HCT116 (cell line): ENCODE measurements around the gene SERINC4. TPM values are rescaled to one million over a fixed set of nuclear protein-coding genes. Genes with fewer than 3 reads are reported as not detected.

Experiments used
- ATAC-seq: fragments of 200-7000 bp; cut with Tn5 transposase; 2 replicates; pipeline ENCODE4 v1.9.1; 2020; ENCODE audit warnings: mild to moderate bottlenecking, moderate library complexity
- BruUV-seq: library from RNA; stranded (reverse); fragments of 400-500 nt; replicated peaks from 2 replicates; lab custom pipeline; 2021; lab: Mats Ljungman, UMichigan
- CTCF ChIA-PET: fragments of 300-600 bp; sonication (Branson Sonifier 250); formaldehyde crosslinking; loops from one replicate; lab custom pipeline; 2021; ENCODE audit warnings: antibody characterized with exemption; lab: Charles Lee
- POLR2A ChIA-PET: fragments of 300-600, 350-600 bp; sonication (Branson Sonifier 250); formaldehyde crosslinking; loops from one replicate; lab custom pipeline; 2021; ENCODE audit warnings: antibody characterized with exemption; lab: Charles Lee
- RAD21 ChIA-PET, 2 experiments: fragments of 300-600 bp; sonication (Branson Sonifier 250); formaldehyde crosslinking; loops; one replicate each; lab custom pipeline; 2023; ENCODE audit warnings: low total read pairs in 2 of 2; ENCODE audit not compliant: uncharacterized antibody in 2 of 2, unreplicated experiment in 2 of 2, low non-redundant PET in 1 of 2; lab: Charles Lee
- DNase-seq: peaks from one replicate; pipeline ENCODE4 v3.0.0-alpha.2; 2010; ENCODE audit warnings: low read depth, low spot score
- H2AFZ ChIP-seq: fragments of 200-600 bp; shearing (Covaris generic), sonication (generic); 2 replicates; pipeline ENCODE4 v1.6.1; 2017; ENCODE audit warnings: low read depth, mixed run types, mixed read lengths, antibody characterized with exemption, low read length; ENCODE audit not compliant: poor library complexity, severe bottlenecking
- H3K27ac ChIP-seq: 2 replicates; pipeline ENCODE4 v1.5.1; 2012; ENCODE audit warnings: low read depth, low read length
- H3K27me3 ChIP-seq: fragments of 200-600 bp; sonication (generic); 2 replicates; pipeline ENCODE4 v1.6.1; 2016; ENCODE audit warnings: mixed run types, low read length, mixed read lengths; ENCODE audit not compliant: insufficient read depth
- H3K36me3 ChIP-seq, 2 experiments: fragments of 200-500 bp in 1 of 2; fragments of 200-600 bp in 1 of 2; sonication (Bioruptor generic) in 1 of 2; sonication (generic) in 1 of 2; 2 replicates each; pipeline versions ENCODE4 v1.5.1 to v1.6.1; 2014 to 2016; ENCODE audit warnings: low read length in 2 of 2, inconsistent platforms in 1 of 2, mixed read lengths in 1 of 2, mixed run types in 1 of 2; ENCODE audit not compliant: insufficient read depth in 2 of 2, control insufficient read depth in 1 of 2
- H3K4me1 ChIP-seq, 2 experiments: fragments of 200-600 bp in 1 of 2; sonication (generic) in 1 of 2; 2 replicates each; pipeline versions ENCODE4 v1.5.1 to v1.6.1; 2012 to 2017; ENCODE audit warnings: low read length in 2 of 2, inconsistent platforms in 1 of 2, mild to moderate bottlenecking in 1 of 2, mixed read lengths in 1 of 2, mixed run types in 1 of 2, moderate library complexity in 1 of 2; ENCODE audit not compliant: insufficient read depth in 2 of 2, control insufficient read depth in 1 of 2
- H3K4me2 ChIP-seq: fragments of 200-600 bp; sonication (generic); 2 replicates; pipeline ENCODE4 v1.6.1; 2017; ENCODE audit warnings: mixed run types, low read length, mixed read lengths
- H3K4me3 ChIP-seq, 2 experiments: fragments of 200-600 bp in 1 of 2; sonication (generic) in 1 of 2; replicated peaks in 1 of 2; 2 replicates each; pipeline ENCODE4 v1.5.1; 2011 to 2016; ENCODE audit warnings: low read length in 2 of 2, control low read depth in 1 of 2, low read depth in 1 of 2, mild to moderate bottlenecking in 1 of 2, mixed read lengths in 1 of 2, mixed run types in 1 of 2
- H3K79me2 ChIP-seq: fragments of 200-600 bp; sonication (generic); 2 replicates; pipeline ENCODE4 v1.6.1; 2017; ENCODE audit warnings: mild to moderate bottlenecking, mixed run types, low read length, moderate library complexity, mixed read lengths; ENCODE audit not compliant: insufficient read depth
- H3K9ac ChIP-seq: fragments of 200-600 bp; sonication (generic); 2 replicates; pipeline ENCODE4 v1.6.1; 2016; ENCODE audit warnings: low read length, mixed read lengths
- H3K9me2 ChIP-seq: fragments of 200-600 bp; sonication (generic), shearing (Covaris generic); 2 replicates; pipeline ENCODE4 v1.6.1; 2017; ENCODE audit warnings: mixed run types, mild to moderate bottlenecking, moderate library complexity; ENCODE audit not compliant: insufficient read depth
- H3K9me3 ChIP-seq, 2 experiments: fragments of 200-500 bp in 1 of 2; fragments of 200-600 bp in 1 of 2; sonication (Bioruptor generic) in 1 of 2; sonication (generic) in 1 of 2; 2 replicates each; pipeline ENCODE4 v1.6.1; 2014 to 2017; ENCODE audit warnings: low read length in 2 of 2, mixed read lengths in 2 of 2, inconsistent platforms in 1 of 2, low read depth in 1 of 2, mild to moderate bottlenecking in 1 of 2, mixed run types in 1 of 2, moderate library complexity in 1 of 2; ENCODE audit not compliant: control insufficient read depth in 1 of 2, insufficient read depth in 1 of 2
- H4K20me1 ChIP-seq: fragments of 200-600 bp; sonication (generic), shearing (Covaris generic); 2 replicates; pipeline ENCODE4 v1.6.1; 2017; ENCODE audit warnings: mixed run types, mild to moderate bottlenecking, moderate library complexity; ENCODE audit not compliant: insufficient read depth
- ATF3 ChIP-seq: IDR thresholded peaks from 2 replicates; pipeline ENCODE4 v1.6.1; 2012
- CBX3 ChIP-seq: IDR thresholded peaks from 2 replicates; pipeline ENCODE4 v1.6.1; 2012; ENCODE audit warnings: low read depth
- CEBPB ChIP-seq: IDR thresholded peaks from 2 replicates; pipeline ENCODE4 v1.6.1; 2012; ENCODE audit warnings: low read depth
- ELF1 ChIP-seq: IDR thresholded peaks from 2 replicates; pipeline ENCODE4 v1.6.1; 2012; ENCODE audit warnings: low read depth, borderline replicate concordance
- EZH2 ChIP-seq: fragments of 200-600 bp; sonication (generic); IDR thresholded peaks from 2 replicates; pipeline ENCODE4 v1.6.1; 2017; ENCODE audit warnings: antibody characterized with exemption, mixed run types
- EZH2phosphoT487 ChIP-seq: fragments of 200-600 bp; IDR thresholded peaks from 2 replicates; pipeline ENCODE4 v1.6.1; 2018; ENCODE audit warnings: antibody characterized with exemption, borderline replicate concordance
- MAX ChIP-seq: IDR thresholded peaks from 2 replicates; pipeline ENCODE4 v1.6.1; 2012
- RAD21 ChIP-seq: IDR thresholded peaks from 2 replicates; pipeline ENCODE4 v1.6.1; 2012; ENCODE audit warnings: low read depth, mild to moderate bottlenecking
- SIN3A ChIP-seq: IDR thresholded peaks from 2 replicates; pipeline ENCODE4 v1.6.1; 2012; ENCODE audit warnings: low read depth
- SP1 ChIP-seq: IDR thresholded peaks from 2 replicates; pipeline ENCODE4 v1.6.1; 2012; ENCODE audit warnings: low read depth
- TCF7L2 ChIP-seq: IDR thresholded peaks from 2 replicates; pipeline ENCODE4 v1.7.0; 2011; ENCODE audit warnings: borderline replicate concordance, inconsistent platforms; ENCODE audit not compliant: insufficient read depth, insufficient read length; ENCODE audit errors: extremely low read depth
- YY1 ChIP-seq: IDR thresholded peaks from 2 replicates; pipeline ENCODE4 v1.6.1; 2011; ENCODE audit warnings: low read length, low read depth, moderate library complexity, mild to moderate bottlenecking; ENCODE audit not compliant: insufficient replicate concordance; ENCODE audit errors: extremely low read depth
- ZBTB33 ChIP-seq: IDR thresholded peaks from 2 replicates; pipeline ENCODE4 v1.6.1; 2011; ENCODE audit warnings: mild to moderate bottlenecking, low read length, moderate library complexity; ENCODE audit not compliant: insufficient replicate concordance; ENCODE audit errors: extremely low read depth
- intact Hi-C: fragments of 100-400 bp; cut with micrococcal nuclease; formaldehyde crosslinking; loops from 2 replicates; pipeline ENCODE4 v1.10.0; 2022
- total RNA-seq: library from RNA; stranded (reverse); gene quantifications from one replicate; pipeline ENCODE4 v1.2.1, GENCODE V29; 2021; ENCODE audit not compliant: unreplicated experiment
- TF ChIP-seq, protein P1 (sequence below): IDR thresholded peaks from 2 replicates; pipeline ENCODE4 v1.6.1; 2012; ENCODE audit warnings: low read depth

SERINC4 gene
- total RNA-seq, 1 experiment from 2014 or later, result 0.12 TPM

GRCh38 chr15:43779016-43779415 lies 21.0 kb downstream of the SERINC4 start (continued):
- TF ChIP-seq ZBTB33 (no peak), RAD21 (no peak), SP1 (no peak), EZH2 (no peak)

DNA sequence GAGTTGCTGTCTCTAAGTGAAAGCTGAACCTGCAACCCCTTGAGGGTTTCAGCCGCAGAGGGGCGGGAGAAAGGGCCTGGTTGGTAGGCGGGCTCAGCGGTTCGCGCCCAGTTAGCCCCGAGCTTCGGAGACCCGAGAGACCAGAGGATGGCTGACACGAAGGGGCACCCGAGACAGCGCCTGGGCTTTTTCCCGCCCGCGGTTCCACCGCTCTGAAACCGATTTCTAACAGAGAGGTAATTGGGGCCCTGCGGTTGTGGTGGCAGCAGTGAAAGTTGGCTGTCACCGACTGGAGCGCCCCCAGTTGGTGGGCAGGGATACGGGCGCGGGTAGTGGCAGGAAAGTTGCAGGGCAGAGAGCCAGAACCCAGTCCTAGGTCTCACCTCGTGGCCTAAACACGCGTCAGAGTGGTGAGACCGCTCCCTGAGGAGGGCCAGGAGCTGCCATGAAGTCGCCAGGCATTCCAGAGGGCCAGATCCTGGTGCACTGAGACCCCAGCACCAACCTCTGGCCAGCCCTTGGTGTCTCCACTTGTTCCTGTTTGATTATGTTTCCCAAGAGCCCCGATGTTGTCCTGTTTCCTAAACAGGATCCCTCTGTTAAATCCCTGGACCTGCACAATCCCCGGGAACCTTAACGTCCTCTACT lies 22.6 kb downstream of the SERINC4 start:
- POLR2A ChIA-PET, result interaction anchor here (0.6 to 2.0 kb wide), 7 partner anchors 8 to 471 kb away, joined by 4 to 8 read pairs (median 5); partner anchors contain the start of genes HYPK, MFAP1, PDIA3 and SERF2
- BruUV-seq, result TSS peak; percentile 69
- Histone ChIP-seq H3K9me3 (no peaks in the 10 kb centered on the region), H3K79me2 (no peaks in the 10 kb centered on the region; the same call in 1 of the 2 replicates), H3K27me3 (no peaks in the 10 kb centered on the region), H2AFZ (peak overlapping the region; percentile 83), H3K4me3 (peak overlapping the region; percentile 90 to 98), H3K36me3 (peaks cover 11 to 14% of the 10 kb centered on the region in 2 experiments; a peak in 3 of 4 replicates), H3K27ac (peak overlapping the region; percentile 65), H3K4me1 (peaks cover 9 to 31% of the 10 kb centered on the region in 2 experiments), H3K9ac (peak overlapping the region; percentile 86), H3K9me2 (no peaks in the 10 kb centered on the region), H3K4me2 (peak overlapping the region; percentile 99), H4K20me1 (no peaks in the 10 kb centered on the region)
- RAD21 ChIA-PET, result no interaction called here
- peak; percentile 76 for ATAC-seq
- DNase-seq, result peak; percentile 77
- CTCF ChIA-PET, result interaction anchor here (0.7 to 2.3 kb wide), 13 partner anchors 9 to 447 kb away, joined by 3 to 12 read pairs (median 4); partner anchors contain the start of genes HYPK, PDIA3 and SERINC4
- intact Hi-C loops, result loop anchor here (10.0 kb wide), 1 partner anchor 333 kb away; no protein-coding TSS in a partner anchor
- TF ChIP-seq CBX3 (no peak; the same call in 1 of the 2 replicates), SIN3A (peak; percentile 16; the same call in 1 of the 2 replicates), EZH2 (no peak), SP1 (no peak), TCF7L2 (no peak), ATF3 (no peak), RAD21 (no peak; the same call in none of the 2 replicates), YY1 (peak; percentile 27), MAX (peak; percentile 83), ZBTB33 (no peak), CEBPB (no peak), EZH2phosphoT487 (no peak), ELF1 (no peak)
- TF ChIP-seq, protein P1, sequence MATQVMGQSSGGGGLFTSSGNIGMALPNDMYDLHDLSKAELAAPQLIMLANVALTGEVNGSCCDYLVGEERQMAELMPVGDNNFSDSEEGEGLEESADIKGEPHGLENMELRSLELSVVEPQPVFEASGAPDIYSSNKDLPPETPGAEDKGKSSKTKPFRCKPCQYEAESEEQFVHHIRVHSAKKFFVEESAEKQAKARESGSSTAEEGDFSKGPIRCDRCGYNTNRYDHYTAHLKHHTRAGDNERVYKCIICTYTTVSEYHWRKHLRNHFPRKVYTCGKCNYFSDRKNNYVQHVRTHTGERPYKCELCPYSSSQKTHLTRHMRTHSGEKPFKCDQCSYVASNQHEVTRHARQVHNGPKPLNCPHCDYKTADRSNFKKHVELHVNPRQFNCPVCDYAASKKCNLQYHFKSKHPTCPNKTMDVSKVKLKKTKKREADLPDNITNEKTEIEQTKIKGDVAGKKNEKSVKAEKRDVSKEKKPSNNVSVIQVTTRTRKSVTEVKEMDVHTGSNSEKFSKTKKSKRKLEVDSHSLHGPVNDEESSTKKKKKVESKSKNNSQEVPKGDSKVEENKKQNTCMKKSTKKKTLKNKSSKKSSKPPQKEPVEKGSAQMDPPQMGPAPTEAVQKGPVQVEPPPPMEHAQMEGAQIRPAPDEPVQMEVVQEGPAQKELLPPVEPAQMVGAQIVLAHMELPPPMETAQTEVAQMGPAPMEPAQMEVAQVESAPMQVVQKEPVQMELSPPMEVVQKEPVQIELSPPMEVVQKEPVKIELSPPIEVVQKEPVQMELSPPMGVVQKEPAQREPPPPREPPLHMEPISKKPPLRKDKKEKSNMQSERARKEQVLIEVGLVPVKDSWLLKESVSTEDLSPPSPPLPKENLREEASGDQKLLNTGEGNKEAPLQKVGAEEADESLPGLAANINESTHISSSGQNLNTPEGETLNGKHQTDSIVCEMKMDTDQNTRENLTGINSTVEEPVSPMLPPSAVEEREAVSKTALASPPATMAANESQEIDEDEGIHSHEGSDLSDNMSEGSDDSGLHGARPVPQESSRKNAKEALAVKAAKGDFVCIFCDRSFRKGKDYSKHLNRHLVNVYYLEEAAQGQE, result no peak
